IPS-15b (cell line): ENCODE data around the gene RAB8A.

ENCODE experiments used
- H3K27me3 ChIP-seq: one replicate; pipeline ENCODE4 v1.6.1; 2013; ENCODE audit warnings: low read length; ENCODE audit not compliant: control insufficient read depth, insufficient read depth
- H3K36me3 ChIP-seq: one replicate; pipeline ENCODE4 v1.6.1; 2013; ENCODE audit warnings: low read length; ENCODE audit not compliant: control insufficient read depth, insufficient read depth
- H3K4me1 ChIP-seq: one replicate; pipeline ENCODE4 v1.6.1; 2013; ENCODE audit warnings: mild to moderate bottlenecking, low read length; ENCODE audit not compliant: control insufficient read depth, insufficient read depth
- H3K4me3 ChIP-seq: one replicate; pipeline ENCODE4 v1.5.1; 2013; ENCODE audit warnings: low read depth, low read length
- H3K9ac ChIP-seq: one replicate; pipeline ENCODE4 v1.6.1; 2013; ENCODE audit warnings: low read depth, mild to moderate bottlenecking, low read length
- H3K9me3 ChIP-seq: one replicate; pipeline ENCODE4 v1.6.1; 2013; ENCODE audit warnings: mild to moderate bottlenecking, low read length; ENCODE audit not compliant: control insufficient read depth, insufficient read depth

The RAB8A gene

DNA sequence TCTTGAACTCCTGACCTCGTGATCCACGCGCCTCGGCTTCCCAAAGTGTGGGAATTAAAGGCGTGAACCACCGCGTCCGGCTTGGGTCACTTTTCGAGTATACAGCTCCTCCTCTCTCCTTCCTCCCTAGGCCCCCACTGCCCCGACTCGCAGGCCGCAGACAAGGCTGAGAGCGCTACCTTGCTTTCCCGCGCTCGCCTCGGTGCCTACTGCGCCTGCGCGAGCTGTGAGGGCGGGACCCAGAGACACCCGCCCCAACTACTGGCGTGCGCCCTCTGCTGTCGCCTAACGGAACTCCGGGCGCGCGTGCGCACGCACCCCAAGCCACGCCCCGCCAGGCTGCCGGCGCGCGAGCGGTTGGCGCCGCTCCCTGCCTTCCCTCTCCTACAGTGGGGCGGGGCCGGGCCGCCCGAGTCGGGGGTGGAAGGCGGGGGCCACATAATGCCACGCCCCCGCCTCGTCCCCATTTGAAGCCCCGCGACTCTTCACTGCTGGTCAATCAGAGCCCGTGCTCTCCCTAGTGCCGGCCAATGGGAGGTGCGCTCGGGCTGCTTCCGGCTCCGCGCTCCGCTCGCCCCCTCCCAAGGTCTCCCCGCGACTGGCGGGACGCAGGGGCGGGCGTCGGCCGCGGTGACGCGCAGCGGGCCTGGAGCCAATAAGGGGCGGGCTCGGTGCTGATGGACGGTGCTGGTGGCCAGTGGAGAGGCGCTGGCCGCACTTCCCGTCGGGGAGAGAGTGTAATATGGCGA is at the start of gene RAB8A:
TSS of gene RAB8A (plus strand) at position 730 of the 749 bp plus-strand sequence. CDS start at position 743, 13 bp downstream.
- no peaks in the 10 kb centered on the region for H3K27me3 ChIP-seq
- H3K9me3 ChIP-seq, result no peaks in the 10 kb centered on the region
- peaks cover 2% of the 10 kb centered on the region for H3K36me3 ChIP-seq
- peak within 1 kb of the TSS; percentile 97 for H3K9ac ChIP-seq
- peak within 1 kb of the TSS; percentile 95 for H3K4me3 ChIP-seq
- peaks cover 11% of the 10 kb centered on the region for H3K4me1 ChIP-seq

DNA sequence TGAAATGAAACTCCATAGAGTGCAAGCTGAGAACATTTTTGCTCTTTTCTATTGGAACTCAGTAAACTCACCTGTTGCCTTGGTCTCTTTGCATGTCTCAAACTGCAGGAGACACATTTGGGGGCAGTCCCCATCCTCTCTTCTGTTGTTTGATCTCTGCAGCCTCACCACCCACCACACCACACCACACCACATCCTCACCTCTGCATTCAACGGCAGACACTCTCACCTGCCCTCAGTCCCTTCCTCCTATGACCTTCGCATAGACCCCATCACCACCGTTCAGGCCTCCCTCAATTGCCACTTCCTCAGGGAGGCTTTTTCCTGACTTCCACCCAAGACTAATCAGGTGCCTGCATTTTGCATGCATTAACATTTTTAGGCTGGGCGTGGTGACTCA is 49.7 kb upstream of the RAB8A start:
- peaks cover 2% of the 10 kb centered on the region for H3K27me3 ChIP-seq
- no peaks in the 10 kb centered on the region for H3K36me3 ChIP-seq
- no peak overlapping the region for H3K9ac ChIP-seq
- no peak overlapping the region for H3K4me3 ChIP-seq
- no peaks in the 10 kb centered on the region for H3K9me3 ChIP-seq
- H3K4me1 ChIP-seq, result peaks cover 7% of the 10 kb centered on the region

DNA sequence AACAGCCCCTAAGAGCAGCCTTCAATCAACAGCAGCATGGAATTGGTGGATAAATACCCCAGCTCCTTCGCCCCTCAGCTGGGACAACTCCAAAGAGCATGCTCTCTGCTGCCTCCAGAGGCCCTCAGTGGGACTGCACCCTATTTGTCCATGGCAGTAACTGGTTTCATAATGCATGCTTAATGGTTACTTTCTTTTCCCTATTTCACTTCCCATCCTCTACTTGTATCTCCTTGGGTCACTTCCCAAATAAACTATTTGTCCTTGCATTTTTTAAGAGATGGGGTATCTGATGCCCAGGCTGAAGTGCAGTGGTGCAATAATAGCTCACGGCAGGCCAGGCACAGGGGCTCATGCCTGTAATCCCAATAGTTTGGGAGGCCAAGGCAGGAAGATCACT is 48.9 kb upstream of the RAB8A start:
- H3K9ac ChIP-seq, result no peak overlapping the region
- no peaks in the 10 kb centered on the region for H3K9me3 ChIP-seq
- H3K36me3 ChIP-seq, result no peaks in the 10 kb centered on the region
- H3K27me3 ChIP-seq, result peaks cover 2% of the 10 kb centered on the region
- peaks cover 7% of the 10 kb centered on the region for H3K4me1 ChIP-seq
- H3K4me3 ChIP-seq, result no peak overlapping the region

DNA sequence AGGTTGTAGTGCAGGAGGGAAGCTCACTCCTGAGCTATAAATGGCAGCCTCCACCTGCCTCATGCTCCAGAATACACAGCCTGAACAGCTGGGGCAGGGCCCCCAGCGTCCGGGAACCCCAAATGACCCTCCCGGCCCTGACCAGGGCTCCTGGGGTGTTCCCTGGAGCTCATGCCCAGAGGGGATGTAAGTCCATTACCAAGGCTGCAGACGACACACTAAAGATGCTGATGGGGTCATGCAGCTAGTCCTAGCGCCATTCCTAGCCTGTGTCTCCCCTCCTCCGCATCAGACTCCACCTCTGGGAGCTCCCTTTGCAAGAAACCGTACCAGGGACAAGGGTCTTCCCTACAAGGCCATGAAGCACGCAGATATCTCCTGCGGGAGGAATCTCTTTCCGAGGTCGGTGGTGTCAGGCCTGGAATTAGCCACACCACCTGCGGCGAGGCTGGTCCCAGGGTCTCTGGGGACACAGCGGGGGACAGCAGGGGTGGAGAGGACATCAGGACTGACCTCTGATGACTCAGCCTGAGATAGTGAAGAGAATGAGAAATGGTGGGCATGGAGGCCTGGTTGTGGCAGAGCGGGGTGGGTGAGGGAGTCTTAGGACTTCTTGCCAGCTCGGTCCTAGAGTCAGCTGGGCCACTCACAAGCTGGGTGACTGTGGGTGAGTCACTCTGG is 47.3 kb upstream of the RAB8A start:
- Histone ChIP-seq H3K4me1 (peaks cover 7% of the 10 kb centered on the region), H3K9ac (no peak overlapping the region), H3K4me3 (no peak overlapping the region), H3K36me3 (no peaks in the 10 kb centered on the region), H3K9me3 (no peaks in the 10 kb centered on the region), H3K27me3 (peaks cover 2% of the 10 kb centered on the region)

DNA sequence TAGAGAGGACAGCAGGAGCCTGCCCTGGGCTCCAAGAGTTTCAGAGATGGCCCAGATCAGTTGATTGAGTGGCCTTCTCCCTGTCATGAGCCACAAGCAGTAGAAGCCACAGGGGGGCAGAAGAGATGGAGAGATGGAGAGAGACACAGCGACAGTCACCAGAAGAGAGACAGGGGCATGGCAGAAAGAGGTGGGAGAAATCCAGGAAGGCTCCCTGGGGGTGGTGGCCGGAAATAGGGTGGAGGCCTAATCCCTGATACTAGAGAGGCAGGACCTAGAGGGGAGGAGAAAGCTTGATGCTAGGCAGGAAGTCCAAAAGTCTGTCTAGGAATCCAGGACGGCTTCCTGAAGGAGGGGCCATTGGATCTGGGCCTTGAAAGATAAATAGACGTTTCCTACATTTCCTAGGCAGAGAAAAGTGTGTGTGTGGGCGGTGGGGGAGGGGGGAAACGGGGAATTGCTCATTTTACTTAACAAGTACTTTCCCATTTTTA is 45.0 kb upstream of the RAB8A start:
- H3K9ac ChIP-seq, result no peak overlapping the region
- no peak overlapping the region for H3K4me3 ChIP-seq
- no peaks in the 10 kb centered on the region for H3K27me3 ChIP-seq
- H3K4me1 ChIP-seq, result peaks cover 7% of the 10 kb centered on the region
- H3K9me3 ChIP-seq, result no peaks in the 10 kb centered on the region
- no peaks in the 10 kb centered on the region for H3K36me3 ChIP-seq

DNA sequence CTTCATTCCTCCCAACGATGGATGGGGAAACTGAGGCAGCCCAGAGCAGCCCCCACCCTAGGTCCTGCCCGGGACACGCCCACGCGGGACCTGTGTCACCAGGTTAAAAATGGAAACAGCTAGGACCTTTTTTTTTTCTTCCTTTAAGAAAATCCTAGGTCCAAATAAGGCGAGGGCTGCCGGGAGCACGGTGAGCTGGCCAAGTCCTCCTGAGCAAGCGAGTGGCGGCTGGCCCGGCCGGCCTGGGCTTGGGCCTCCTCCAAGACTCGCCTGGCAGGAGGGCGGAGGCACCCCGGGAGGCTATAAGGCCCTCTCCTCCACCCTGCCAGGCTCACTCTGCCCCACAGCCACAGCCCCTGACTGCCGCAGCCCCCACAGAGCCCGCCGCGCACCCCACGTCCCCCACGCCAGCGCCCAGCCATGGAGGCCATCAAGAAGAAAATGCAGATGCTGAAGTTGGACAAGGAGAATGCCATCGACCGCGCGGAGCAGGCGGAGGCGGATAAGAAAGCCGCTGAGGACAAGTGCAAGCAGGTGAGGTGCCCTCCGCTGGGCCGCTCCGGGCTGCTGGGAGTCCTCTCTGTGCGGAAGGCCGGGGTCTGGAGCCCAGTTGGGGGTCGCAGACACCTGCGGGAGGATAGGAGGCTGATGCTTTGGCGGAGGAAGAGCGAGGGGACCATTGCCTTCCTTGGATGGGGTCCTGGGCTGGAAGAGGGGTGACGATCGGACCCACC is 44.3 kb upstream of the RAB8A start:
- H3K9me3 ChIP-seq, result no peaks in the 10 kb centered on the region
- H3K9ac ChIP-seq, result no peak overlapping the region
- no peak overlapping the region for H3K4me3 ChIP-seq
- H3K36me3 ChIP-seq, result no peaks in the 10 kb centered on the region
- H3K27me3 ChIP-seq, result no peaks in the 10 kb centered on the region
- H3K4me1 ChIP-seq, result peaks cover 7% of the 10 kb centered on the region

DNA sequence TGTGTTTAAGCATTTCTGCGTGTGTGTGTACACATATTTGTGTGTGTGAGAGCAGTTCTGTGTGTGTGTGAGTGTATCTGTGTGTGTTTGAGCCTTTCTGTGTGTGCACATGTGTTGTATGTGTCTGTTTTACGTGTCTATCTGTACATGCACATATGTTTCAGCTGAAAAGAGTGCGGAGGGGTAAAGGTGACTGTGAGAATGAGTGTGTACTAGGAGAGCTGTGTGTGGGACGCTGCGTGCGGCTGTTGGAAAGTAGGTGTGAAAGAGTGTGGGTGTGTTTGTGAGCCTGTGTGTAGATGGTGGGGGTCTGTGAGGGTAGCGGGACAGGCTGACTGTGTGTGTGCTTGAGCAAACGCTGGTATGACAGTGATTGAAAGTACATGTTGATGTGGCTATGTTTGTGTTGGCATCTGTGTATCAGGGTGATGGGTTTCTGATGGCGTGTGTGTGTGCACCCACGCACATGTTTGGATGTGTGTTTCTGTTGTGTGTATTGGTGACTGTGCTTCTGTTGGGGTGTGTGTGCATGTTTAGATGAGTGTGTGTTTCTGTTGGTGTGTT is 42.9 kb upstream of the RAB8A start:
- Histone ChIP-seq H3K9me3 (no peaks in the 10 kb centered on the region), H3K36me3 (no peaks in the 10 kb centered on the region), H3K9ac (no peak overlapping the region), H3K4me1 (peaks cover 7% of the 10 kb centered on the region), H3K27me3 (no peaks in the 10 kb centered on the region), H3K4me3 (no peak overlapping the region)

DNA sequence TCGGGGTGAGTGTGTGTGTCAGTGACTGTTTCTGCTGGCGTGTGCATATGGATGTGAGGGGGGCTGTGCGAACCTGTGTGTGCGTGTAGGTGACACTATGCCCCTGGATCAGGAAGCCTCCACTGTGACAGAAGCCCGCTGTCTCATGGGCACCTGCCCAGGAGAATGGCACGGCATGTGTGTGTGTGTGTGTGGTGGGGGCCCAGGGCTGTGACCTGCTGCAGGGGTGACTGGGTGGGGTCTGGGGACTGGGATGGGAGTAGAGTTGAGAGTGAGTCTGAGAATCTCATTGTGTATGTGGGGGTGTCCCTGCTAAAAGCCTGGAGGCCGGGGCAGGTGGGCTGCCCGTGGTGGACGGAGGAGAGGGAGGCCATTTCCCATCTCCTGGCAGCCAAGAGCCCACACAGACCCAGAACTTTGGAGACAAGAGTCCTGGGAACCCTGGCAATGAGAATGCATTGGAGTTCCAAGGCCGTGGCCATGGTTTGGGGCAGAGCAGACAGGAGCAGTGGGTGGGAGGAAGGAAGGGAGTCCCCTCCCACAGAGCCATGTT is 41.8 kb upstream of the RAB8A start:
- H3K4me1 ChIP-seq, result peaks cover 11% of the 10 kb centered on the region
- H3K9me3 ChIP-seq, result no peaks in the 10 kb centered on the region
- no peaks in the 10 kb centered on the region for H3K36me3 ChIP-seq
- H3K4me3 ChIP-seq, result no peak overlapping the region
- H3K9ac ChIP-seq, result no peak overlapping the region
- H3K27me3 ChIP-seq, result no peaks in the 10 kb centered on the region

DNA sequence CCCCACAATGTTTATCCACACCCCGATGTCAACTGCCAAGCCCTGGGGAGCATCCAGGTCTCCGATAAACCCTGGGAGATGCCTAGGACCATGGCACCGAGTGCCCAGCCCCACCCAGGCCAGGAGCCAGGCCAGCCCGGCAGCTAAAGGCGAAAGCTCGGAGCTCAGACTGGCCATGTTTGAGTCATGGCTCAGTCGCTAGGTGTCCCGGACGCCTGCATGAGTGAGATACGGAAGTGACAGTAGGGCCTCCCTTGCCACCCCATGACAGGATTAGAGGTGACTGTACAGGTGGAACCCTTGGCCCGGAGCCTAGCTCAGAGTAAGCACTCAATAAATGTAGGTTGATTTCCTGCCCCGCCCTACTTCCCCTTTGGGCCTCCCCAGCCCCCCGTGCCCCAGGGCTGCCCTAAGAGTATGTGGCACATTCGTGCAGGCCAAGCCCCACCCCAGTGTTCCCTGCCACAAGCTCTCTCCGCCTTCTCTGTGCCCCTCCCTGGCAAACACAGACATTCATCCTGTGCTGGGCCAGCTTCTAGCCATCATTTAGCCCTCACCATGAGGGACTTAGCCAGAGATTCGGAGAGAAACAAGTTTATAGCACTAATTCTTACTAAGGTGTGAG is 41.2 kb upstream of the RAB8A start:
- Histone ChIP-seq H3K36me3 (no peaks in the 10 kb centered on the region), H3K9me3 (no peaks in the 10 kb centered on the region), H3K27me3 (no peaks in the 10 kb centered on the region), H3K4me1 (peaks cover 11% of the 10 kb centered on the region), H3K4me3 (no peak overlapping the region), H3K9ac (no peak overlapping the region)

DNA sequence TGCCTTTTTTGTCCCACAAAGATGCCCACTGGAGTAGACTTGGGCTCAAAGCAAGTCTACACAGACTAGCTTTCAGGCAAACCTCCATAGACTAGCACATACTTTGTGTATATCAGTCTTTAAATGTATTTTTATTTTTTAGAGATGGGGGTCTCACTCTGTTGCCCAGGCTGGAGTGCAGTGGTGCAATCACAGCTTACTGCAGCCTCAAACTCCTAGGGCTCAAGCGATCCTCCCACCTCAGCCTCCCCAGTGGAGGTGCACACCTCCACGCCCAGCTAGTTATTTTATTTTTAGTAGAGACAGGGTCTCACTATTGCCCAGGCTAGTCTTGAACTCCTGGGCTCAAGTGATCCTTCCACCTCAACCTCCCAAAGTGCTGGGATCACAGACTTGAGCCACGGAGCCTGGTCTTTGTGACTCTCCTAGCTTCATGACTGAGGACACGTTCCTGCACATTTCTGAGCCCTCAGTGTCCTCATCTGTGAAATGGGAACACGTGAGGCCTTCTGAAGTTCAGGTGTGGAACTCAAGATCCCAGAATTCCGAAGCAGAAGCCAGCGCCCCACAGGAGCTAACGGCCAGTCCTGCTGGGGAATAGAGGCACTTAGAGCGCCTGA is 40.5 kb upstream of the RAB8A start:
- no peak overlapping the region for H3K9ac ChIP-seq
- H3K27me3 ChIP-seq, result no peaks in the 10 kb centered on the region
- H3K36me3 ChIP-seq, result no peaks in the 10 kb centered on the region
- H3K9me3 ChIP-seq, result no peaks in the 10 kb centered on the region
- H3K4me3 ChIP-seq, result no peak overlapping the region
- H3K4me1 ChIP-seq, result peaks cover 8% of the 10 kb centered on the region

DNA sequence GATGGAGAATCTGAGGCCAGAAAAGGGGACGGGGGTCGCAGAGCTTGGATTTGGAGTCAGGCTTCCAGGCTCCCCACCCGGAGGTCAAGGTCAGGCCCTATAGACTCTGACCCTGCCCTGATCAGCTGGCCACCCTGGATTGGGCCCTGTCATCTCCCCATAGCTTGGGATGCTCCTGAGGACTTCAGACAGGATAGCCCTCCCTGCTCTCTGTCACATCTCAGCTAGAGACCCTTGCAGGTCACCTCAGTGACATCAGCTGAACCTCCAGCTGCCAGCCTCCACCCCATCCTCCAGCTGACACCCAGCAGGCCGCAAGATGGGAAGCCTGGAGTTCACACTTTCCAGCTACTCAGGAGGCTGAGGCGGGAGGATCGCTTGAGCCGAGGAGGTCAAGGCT is 38.2 kb upstream of the RAB8A start:
- Histone ChIP-seq H3K4me3 (no peak overlapping the region), H3K9ac (no peak overlapping the region), H3K9me3 (no peaks in the 10 kb centered on the region), H3K4me1 (peaks cover 7% of the 10 kb centered on the region), H3K36me3 (no peaks in the 10 kb centered on the region), H3K27me3 (no peaks in the 10 kb centered on the region)
